ENCODE results near the gene THOC3.
"Not testable (repeated sequence)": the region's sequence is repeated elsewhere in the genome, so short reads cannot be mapped to it uniquely, and the experiment has no call there.

- not testable (repeated sequence) for TF ChIP-seq CTCF (conservative IDR thresholded peaks at IDR 0.05; ENCODE audit: low read depth, low read length); EZH2 (IDR thresholded peaks at IDR 0.05; ENCODE audit: borderline replicate concordance, low read depth, low read length, poor library complexity, severe bottlenecking)
Measured at GRCh38 chr5:175915066-175916037, 52.8 kb downstream of the THOC3 start.

Data from A673 (cell line).